ENCODE results near the gene GKN1.

GKN1 gene

DNA sequence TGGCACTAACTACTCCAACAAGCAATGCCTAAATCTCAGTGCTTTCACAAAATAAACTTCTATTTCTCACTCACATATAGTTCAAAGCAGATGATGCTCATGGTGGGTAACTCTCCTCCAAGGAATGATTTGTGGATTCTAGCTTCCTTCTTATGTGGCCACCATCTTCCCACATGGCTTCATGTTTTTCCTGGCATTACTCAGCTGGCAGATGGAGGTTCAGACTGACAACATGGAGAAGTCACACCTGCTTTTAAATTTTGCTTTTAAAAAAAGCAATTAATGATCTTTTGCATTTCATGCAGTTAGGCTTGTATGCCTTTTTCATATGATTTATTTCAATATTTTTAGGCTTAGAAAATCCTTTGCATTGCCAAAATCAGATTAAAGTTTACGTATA, 15.4 kb upstream of the GKN1 start:
- no peak for DNase-seq (ENCODE audit: low read depth, low spot score)

DNA sequence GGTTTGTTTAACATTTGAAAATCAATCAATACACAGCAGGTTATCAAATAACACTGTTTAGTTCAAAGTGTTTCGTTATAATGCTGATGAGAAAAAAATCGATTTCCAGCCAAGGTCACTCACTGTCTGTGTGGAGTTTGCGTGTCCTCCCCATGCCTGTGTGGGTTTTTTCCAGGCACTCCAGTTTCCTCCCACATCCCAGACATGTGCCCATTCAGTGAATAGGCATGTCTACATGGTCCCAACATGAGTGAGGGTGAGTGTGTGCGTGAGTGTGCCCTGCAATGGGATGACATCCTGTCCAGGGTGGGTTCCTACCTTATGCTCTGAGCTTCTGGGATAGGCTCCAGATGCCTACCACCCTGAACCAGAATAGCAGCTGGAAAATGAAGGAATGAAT, 13.1 kb upstream of the GKN1 start:
- DNase-seq (ENCODE audit: low read depth, low spot score): no peak

DNA sequence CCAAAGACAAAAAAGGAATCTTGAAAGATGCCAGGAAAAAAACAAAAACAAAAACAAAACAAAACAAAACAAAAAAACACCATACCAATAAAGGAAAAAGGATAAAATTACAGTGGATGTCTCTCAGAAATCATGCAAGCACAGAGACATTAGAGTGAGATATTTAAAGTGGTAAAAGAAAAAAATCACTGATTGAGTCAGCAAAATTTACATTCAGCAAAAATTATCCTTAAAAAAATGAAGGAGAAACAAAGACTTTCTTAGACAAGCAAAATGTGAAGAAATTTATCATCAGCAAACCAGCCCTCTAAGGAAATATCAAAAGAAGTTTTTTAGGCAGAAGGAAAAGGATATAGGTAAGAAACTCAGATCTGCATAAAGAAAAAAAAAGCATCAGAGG, 10.2 kb upstream of the GKN1 start:
- no peak for DNase-seq (ENCODE audit: low read depth, low spot score)

DNA sequence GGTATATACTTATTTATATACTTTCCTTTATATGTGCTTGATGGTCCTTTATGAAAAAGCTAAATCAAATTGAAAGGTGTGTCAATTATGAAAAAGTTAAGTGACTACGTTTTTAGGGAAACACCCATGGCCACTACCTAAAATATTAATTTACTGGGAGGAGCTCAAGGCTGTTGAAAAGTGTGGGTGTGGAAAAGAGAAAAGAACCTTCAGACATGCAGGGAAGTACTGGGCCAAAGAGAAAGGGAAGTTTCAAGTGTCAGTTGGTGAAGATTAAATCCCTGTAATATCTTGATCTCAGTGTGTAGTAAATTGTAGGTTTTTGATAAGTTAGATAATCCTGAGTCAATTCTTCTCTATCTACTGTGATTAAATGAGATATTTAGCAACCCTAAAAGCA, 6.2 kb upstream of the GKN1 start:
- DNase-seq (ENCODE audit: low read depth, low spot score): no peak

DNA sequence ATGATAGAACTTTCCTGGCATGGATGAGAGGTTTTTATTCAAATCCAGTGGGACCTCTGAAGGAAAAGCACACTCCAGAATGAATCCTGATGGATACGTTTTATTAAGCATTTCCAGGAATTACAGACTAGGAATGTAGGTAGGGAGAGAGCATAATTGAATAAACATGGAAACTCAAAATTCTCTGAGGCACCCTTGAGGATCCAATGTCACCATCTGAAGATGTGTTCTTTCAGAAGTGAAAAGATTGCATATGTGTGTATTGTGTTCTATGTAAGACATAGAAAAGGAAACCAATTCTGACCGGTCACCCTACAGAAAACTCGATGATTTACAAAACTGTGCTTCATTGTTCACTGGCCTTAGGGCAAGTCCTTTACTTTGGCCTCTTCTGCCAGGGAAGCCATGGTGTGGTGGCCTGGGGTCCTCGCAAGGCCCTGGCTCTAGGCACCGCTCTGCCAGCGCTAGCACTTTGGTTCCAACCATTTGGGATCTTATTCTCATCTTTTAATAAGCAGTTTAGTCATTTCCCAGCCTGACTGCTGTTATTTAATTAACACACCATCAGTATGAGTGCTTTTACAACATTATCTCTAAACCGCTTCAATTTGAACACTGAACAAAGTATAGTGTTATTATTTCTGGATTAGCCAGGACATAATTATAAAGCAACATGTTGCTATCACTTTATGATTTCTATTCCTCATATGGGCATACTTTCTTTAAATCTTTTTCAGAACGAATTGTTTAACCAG, 4.5 kb upstream of the GKN1 start:
- DNase-seq (ENCODE audit: low read depth, low spot score): no peak

DNA sequence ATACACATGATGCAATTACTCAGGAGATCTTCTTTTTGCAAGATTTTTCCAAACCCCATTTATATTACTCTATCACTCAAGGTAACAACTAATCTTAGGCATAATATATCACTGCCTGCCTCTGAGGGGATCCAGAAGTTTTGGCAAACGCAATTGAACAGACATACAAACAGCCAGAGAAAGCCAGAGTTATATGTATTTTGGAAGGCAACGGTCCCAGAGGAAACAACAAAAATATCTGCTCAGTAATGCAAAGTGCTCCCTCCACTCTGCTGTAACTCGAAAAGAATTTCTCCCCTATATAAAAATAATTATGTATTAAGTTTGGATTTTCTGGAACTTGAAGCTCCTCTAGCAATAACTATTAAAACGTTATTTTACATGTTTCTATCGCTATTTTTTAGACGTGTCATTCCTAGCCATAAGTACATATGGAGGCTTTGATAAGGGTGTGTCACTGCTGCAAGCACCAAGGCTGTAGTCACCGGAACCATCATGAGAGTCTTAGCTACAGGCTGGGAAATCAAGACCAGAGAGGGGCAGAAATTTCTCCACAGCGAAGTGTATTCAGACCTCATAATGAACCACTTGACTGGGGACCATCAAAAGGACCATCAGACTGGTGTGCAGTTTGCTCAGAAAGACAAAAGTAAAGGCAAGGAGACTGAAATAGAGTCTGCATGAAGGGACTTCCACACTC, 3.7 kb upstream of the GKN1 start:
- no peak for DNase-seq (ENCODE audit: low read depth, low spot score)

DNA sequence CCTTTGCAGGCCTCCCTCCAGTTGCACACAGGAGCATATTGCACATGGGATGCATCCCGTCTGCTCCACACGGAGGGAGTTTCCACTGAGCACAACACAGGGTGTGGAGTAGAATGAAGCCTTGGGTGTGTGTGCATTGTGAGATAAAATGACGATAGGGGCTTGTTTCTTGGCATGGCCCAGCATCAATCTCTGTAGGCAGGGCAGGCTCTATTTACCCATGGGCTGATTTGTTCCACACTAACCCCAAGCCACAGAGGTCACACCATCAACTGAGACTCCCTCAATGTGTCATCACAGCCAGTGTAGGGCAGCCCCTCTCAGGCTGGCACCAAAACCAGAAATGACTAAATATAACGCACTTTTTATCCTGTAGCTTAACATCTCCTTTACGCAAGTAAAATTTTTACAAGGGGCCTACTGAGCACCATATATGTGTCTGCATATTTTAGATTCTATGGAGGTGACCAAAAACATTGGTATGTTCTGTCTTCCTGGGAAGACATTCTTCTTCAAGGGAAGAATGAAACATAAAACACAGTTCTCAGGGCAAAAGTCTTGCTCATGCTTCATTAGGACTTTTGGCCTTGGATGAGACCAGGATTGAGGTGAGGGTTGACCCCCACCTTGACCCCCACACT, 2.7 kb upstream of the GKN1 start:
- no peak for DNase-seq (ENCODE audit: low read depth, low spot score)

DNA sequence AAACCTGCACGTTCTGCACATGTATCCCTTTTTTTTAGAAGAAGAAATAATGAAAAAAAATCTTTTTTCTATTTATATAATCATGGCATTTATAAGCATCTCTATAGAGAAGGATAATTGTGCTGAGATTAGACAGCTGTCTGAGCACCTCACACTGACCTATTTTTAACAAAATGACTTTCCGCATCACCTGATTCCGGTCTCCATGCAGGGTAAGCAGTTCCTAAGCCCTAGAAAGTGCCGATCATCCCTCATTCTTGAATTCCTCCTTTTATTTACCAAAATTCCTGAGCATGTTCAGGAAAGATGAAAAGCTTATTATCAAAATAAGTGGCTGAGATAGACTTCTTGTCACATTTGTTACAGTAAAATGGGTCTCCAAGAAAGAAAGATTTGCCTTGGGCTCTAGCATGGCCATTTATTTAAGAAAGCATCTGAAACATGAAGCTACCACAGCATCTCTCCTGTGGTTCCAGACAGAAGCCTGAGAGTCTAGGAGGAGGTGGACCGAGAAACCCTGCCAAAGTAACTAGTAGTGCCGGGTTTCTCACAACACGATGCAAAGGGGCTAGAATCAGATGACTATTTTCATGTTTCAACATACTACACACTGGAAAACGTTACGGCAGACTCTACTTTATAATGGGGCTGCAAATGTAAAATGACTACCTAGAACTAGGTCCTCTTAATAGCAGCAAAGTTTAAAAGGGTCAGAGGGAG, 670 bp downstream of the GKN1 start:
- DNase-seq (ENCODE audit: low read depth, low spot score): no peak

DNA sequence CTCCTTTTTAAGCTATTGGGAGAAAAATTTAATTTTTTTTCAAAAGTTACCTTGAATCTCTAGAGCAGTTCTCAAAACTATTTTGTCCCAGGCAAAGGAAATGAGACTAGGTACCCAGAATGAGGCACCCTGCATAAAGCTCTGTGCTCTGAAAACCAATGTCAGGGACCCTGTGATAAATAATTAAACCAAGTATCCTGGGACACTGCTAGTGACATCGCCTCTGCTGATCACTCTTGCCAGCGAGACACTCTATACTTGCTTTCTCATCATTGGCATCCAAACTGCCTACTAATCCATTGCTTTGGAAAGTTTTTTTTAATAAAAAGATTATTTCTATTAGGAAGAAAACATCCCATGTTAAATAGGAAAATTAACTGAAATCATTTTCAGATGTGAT, 1.4 kb downstream of the GKN1 start:
- DNase-seq (ENCODE audit: low read depth, low spot score): no peak

DNA sequence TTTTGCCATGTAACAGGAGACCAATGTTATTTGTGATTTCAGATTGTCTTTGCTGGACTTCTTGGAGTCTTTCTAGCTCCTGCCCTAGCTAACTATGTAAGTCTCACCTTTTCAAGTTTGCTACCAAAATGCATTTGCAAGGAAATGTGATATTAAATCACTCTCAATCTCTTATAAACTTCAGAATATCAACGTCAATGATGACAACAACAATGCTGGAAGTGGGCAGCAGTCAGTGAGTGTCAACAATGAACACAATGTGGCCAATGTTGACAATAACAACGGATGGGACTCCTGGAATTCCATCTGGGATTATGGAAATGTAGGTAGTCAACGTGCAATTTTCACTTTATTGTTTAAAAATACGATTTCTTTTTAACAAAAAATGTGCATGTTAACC, 3.0 kb downstream of the GKN1 start:
- DNase-seq (ENCODE audit: low read depth, low spot score): no peak

DNA sequence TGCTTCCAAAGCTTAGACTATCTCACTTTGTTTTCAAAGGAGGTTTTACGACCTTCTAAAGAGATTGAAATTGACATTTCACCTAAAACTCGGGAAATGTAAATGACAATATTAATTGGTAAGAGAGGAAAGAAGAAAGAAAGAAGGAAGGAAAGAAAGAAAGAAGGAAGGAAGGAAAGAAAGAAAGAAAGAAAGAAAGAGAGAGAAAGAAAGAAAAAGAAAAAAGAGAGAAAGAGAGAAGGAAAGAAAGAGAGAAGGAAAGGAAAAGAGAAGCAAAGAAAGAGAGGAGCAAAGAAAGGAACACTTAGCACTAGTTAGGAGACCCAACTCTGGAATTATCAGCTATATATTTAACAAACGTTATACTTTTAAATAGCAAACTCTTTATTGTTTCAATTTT, 3.7 kb downstream of the GKN1 start:
- DNase-seq (ENCODE audit: low read depth, low spot score): no peak

DNA sequence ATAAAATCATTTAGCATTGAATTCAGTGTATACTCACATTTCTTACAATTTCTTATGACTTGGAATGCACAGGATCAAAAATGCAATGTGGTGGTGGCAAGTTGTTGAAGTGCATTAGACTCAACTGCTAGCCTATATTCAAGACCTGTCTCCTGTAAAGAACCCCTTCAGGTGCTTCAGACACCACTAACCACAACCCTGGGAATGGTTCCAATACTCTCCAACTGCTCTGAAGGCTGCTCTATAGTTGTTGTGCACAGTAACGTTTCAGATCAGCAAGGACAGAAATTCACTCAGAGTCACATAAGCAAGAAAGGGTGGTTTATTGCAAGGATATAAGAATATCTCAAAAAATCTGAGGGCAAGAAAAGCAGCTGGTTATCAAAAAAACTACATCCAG, 6.5 kb downstream of the GKN1 start:
- no peak for DNase-seq (ENCODE audit: low read depth, low spot score)

DNA sequence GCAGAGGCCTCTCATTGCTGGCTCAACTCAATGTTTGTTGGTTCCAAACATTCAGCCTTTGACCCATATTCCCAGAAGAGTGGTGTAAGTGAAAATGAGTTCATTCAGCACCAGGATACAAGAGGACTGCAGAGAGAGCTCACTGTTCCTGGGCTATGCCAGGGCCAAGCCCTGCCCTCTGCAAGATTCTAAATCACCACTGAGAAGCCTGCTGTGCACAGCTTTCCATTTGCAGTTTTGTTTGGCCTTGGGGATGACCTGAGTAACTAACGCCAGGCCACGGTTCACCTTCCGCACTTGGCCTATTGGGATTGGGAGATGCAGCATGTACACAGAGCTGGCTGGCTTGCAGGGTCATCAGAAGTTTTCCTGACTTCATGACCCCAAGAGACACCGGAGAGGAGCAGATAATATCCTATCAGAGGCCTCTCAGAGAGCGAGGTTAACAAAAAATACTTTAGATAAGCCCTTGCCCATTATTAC, 12.6 kb downstream of the GKN1 start:
- no peak for DNase-seq (ENCODE audit: low read depth, low spot score)

DNA sequence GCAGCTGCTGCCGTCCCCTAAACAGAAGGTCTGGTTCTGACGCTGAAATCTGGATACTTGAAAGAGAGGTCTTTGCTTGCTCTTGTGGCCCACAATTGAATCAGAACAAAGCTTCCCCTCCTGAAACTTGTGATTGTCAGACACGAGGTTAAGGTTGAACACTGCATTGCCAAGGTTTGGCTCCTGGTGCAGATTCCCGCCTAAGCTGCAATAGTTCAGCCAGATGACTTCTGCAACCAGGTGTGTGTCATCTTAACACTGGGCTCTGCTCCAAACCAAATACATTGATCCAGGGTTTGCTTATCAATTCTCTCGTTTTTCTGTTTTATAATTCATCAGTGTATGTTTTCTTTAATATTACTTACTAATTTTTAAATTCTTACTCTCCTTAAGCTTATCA, 14.6 kb downstream of the GKN1 start:
- no peak for DNase-seq (ENCODE audit: low read depth, low spot score)

DNA sequence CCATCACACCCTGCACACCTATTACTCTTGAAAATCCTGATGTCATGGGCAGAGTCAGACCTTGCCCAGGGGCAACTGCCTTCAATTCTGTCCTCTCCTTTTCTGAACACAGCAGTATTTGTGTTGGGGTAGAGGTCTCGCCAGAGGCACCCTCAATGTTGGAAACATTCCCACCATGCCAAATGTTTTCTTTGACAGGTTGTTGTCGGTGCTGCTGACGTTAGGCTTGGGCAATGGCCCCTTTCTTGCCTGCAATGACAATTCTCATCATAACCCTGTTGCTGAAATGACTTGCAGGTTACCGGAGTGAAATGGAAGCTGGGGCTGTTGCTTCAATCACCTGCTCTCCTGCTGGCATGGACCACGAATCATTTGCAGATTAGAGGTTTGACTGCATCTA, 17.9 kb downstream of the GKN1 start:
- no peak for DNase-seq (ENCODE audit: low read depth, low spot score)

DNA sequence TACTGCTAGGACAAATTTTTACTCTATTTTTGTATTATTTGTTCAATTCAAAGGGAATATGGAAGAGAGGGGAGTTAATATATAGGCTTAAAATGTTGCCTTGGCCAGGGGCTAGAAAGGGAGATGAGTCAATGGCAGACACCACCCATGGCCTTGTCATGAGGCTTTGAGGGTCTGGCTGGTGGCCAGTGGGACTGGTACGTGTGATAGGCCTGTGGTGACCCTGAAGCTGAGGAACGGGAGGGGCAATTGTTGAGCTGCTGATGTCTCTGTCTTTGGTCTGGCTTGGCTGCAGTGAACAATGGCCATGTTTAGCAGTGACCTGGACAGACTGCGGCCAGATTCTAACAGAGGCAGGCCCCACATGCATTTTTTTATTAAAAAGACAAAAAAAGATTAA, 18.5 kb downstream of the GKN1 start:
- no peak for DNase-seq (ENCODE audit: low read depth, low spot score)

DNA sequence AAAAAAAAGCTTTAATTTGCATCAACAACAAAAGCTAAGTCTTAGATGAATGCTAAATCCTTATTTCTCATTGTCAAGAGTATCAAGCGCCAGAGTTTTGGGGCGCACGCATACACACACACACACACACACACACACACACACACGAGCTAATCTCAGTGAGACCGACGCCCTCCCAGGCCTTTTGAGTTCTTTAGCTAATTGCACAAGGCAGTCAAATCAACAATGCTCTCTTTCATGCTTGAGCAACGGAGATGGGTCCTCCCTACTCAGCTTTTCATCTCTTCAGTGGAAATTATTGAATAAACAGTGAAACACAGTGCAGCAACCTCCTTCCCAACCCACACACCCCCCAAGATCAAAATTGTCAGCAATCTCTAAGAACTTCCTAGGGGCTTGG, 19.2 kb downstream of the GKN1 start:
- DNase-seq (ENCODE audit: low read depth, low spot score): no peak

DNA sequence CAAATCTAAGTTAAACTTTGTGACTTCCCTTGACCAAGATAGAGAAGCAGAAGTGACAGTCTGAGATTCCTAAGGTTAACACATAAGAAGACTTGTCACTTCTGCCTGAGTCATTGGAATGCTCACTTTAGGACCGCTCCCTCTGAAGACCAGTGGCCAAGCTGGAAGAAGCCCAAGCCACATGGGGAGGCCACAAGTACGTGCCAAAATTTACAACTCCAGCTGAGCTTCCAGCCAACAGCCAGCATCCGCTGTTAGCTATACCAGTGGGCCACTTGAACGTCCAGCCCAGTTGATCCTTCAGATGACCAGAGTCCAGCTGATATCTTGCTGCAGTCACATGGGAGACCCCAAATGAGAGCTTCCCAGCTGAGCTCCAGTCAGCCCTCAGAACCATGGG, 20.4 kb downstream of the GKN1 start:
- no peak for DNase-seq (ENCODE audit: low read depth, low spot score)

DNA sequence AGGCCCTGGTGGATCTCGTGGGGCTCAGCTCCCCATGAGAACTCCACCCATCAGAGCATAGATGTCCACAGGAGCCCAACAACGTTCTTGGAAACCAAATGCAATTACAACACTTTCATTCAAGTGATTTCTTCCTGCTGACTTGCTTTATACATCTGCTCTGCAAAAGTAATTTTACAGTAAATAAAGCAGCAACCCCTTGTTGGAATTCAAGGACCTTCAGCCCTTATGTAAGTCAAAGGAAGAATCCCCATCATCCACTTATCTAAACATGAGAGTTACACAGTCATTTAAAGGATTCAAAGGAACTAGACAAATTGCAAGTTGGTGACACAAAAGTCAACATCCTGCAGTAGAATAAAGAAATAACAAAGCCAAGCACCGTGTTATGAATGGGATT, 21.5 kb downstream of the GKN1 start:
- DNase-seq (ENCODE audit: low read depth, low spot score): no peak

DNA sequence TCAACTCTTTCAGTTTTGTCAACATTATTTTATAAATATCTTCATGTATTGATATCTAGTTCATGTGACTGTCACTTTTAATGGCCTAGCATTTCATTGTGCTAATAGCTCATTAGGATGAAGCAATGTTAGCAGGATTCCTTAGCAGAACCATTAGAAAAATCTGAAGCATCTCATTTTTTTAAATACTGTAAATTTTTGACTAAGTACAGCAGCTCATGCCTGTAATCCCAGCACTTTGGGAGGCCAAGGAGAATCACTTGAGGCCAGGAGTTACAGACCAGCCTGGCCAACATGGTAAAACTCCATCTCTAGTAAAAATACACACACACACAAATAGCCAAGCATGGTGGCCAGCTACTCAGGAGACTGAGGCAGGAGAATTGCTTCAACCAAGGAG, 23.0 kb downstream of the GKN1 start:
- DNase-seq (ENCODE audit: low read depth, low spot score): no peak

DNA sequence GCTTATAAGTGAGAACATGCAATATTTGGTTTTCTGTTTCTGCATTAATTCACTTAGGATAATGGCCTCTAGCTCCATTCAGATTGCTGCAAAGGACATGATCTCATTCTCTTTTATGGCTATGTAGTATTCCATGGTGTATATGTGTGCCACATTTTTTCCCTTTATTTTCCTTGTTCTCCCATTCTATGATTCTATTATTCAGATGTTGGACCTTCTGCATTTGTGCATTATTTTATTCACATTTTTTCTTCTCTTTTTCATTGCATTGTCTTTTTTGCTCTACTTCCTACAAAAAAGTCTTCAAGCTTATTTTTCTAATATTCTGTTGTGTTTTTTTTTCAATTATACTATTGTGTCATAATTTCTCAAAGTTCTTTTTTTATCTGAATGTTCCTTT, 27.4 kb downstream of the GKN1 start:
- no peak for DNase-seq (ENCODE audit: low read depth, low spot score)

DNA sequence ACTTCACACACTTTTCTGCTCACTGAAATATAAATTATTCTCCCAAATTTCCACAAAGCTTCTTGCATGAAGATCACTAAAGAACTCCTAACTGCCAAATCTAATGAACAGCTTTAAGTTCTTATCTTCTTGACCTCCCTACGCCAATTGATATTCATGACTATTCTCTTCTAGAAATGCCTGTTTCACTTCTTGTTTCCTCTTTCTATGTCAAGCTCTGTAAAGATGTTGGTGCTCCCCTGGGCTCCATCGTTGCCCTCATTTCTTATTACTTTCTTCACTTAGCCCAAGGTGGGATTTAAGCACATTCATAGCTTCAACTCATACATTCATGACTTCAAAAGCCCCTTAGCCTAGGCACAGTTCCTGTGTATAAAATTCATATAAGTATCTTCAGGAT, 29.3 kb downstream of the GKN1 start:
- DNase-seq (ENCODE audit: low read depth, low spot score): no peak

Measured in activated CD4-positive, CD25-positive, alpha-beta regulatory T cell treated with anti-CD3 and anti-CD28 coated beads, Interleukin-2, amount 50 U/mL, for 16 hours (primary cell).